Right cardiac atrium (tissue), 5 donors: ENCODE data around the gene SPRYD4. TPM values are rescaled to one million over a fixed set of nuclear protein-coding genes. Genes with fewer than 3 reads are reported as not detected.
A peak's percentile ranks its signal among the peaks of the same experiment; 100 is the strongest.
"Not testable (repeated sequence)": the region's sequence is repeated elsewhere in the genome, so short reads cannot be mapped to it uniquely, and the experiment has no call there.

ENCODE experiments used
- ATAC-seq, 2 donors: fragments of 200-7000 bp; cut with Tn5 transposase; one replicate each; pipeline versions ENCODE4 v1.8.0 to v1.9.1; 2020; ENCODE audit warnings: moderate library complexity in 2 of 2, mild to moderate bottlenecking in 1 of 2
- DNase-seq, 3 donors: peaks; one replicate each; pipeline ENCODE4 v3.0.0-alpha.2; 2020
- H3K27ac ChIP-seq: one replicate; pipeline ENCODE4 v1.5.1; 2013; ENCODE audit warnings: mild to moderate bottlenecking, low read length, control low read depth, moderate library complexity
- H3K27me3 ChIP-seq: one replicate; pipeline ENCODE4 v1.6.1; 2013; ENCODE audit not compliant: control insufficient read depth, insufficient read depth
- H3K4me1 ChIP-seq: one replicate; pipeline ENCODE4 v1.6.1; 2013; ENCODE audit warnings: low read length; ENCODE audit not compliant: control insufficient read depth, insufficient read depth
- H3K4me3 ChIP-seq: one replicate; pipeline ENCODE4 v1.5.1; 2013; ENCODE audit warnings: low read length, control low read depth
- H3K9me3 ChIP-seq: one replicate; pipeline ENCODE4 v1.6.1; 2013; ENCODE audit warnings: low read length; ENCODE audit not compliant: control insufficient read depth
- WGBS: extraction: QIAGEN DNeasy Blood & Tissue Kit; methylation state at CpG from one replicate; pipeline ENCODE4 v1.1.7; 2013; 5-methylcytosine and 5-hydroxymethylcytosine counted together
- intact Hi-C, 4 donors: fragments of 100-400 bp; cut with DNase I; formaldehyde crosslinking; loops; one replicate each; pipeline versions ENCODE4 v1.11.0 to v1.14.0; 2022 to 2023
- polyA plus RNA-seq: library from polyadenylated mRNA; stranded (reverse); fragments of 200-250 nt; gene quantifications from one replicate; pipeline ENCODE4 v1.2.3, GENCODE V29; 2013
- total RNA-seq, 4 donors: library from RNA; stranded (reverse); fragmentation: NEBNext Ultra II Directional; extraction: Animal tissue kit (Norgen Biotek cat#: 25700); gene quantifications; one replicate each; pipeline ENCODE4 v1.2.1, GENCODE V29; 2021
- donor health status: healthy with polysubstance abuse.
- donor health status: DM: no; HTN: yes; CAD: no.
- donor health status: DM: no; HTN: no; CAD: no.
- donor health status: DM: no; HTN: yes; CAD: no; lungs with severe emphysema.
- donor health status: DM: yes; HTN: yes; CAD: no.

SPRYD4 gene
- total and polyA plus RNA-seq, 5 donors, result 2.6 to 3.3 (median 2.8) TPM

DNA sequence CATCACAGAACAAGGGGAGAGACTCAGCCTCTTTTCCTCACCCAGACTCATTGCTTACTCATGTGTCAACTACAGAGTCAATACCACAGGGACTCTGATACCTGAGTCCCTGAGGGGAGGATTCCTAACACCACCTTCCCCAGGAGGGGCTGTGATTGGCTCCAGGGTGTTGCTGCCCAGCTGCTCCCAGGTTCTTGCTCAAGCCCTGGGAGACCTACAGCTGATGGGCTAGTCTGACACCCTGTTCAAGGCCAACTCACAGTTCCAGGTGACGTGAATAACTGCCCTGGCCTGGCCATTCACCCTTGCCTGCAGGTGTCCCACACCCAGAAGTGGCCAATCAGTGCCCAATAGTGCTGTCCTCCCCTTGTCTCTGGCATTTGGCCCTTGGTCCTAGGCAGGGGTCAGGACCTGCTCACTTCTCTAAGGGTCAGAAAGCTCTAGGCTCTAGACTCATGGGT lies 8.6 kb downstream of the SPRYD4 start:
- H3K4me1 ChIP-seq, result no peaks in the 10 kb centered on the region
- no peaks in the 10 kb centered on the region for H3K27me3 ChIP-seq
- whole genome bisulfite sequencing, result 97% methylated on average over 1 of the region's 1 CpG
- no peak overlapping the region for H3K27ac ChIP-seq
- no peak overlapping the region for H3K4me3 ChIP-seq
- H3K9me3 ChIP-seq, result no peaks in the 10 kb centered on the region
- intact Hi-C loops, result no loop called here
- DNase-seq (no peak), ATAC-seq (peak; percentile 7 to 38)

GRCh38 chr12:56477521-56478225 lies 9.3 kb downstream of the SPRYD4 start:
- Histone ChIP-seq H3K27ac (no peak overlapping the region), H3K27me3 (no peaks in the 10 kb centered on the region), H3K9me3 (no peaks in the 10 kb centered on the region), H3K4me1 (no peaks in the 10 kb centered on the region), H3K4me3 (no peak overlapping the region)
- ATAC-seq (no peak), DNase-seq (no peak)
- WGBS, result 90% methylated on average over 6 of the region's 6 CpGs
- intact Hi-C loops, result no loop called here

- H3K4me1 ChIP-seq, result no peaks in the 10 kb centered on the region
- H3K27ac ChIP-seq, result no peak overlapping the region
- ATAC-seq (no peak), DNase-seq (no peak)
- no peak overlapping the region for H3K4me3 ChIP-seq
- WGBS, result 91% methylated on average over 7 of the region's 7 CpGs
- H3K9me3 ChIP-seq, result no peaks in the 10 kb centered on the region
- no peaks in the 10 kb centered on the region for H3K27me3 ChIP-seq
- intact Hi-C loops, result no loop called here
Measured at GRCh38 chr12:56479625-56480024, 11.2 kb downstream of the SPRYD4 start.

DNA sequence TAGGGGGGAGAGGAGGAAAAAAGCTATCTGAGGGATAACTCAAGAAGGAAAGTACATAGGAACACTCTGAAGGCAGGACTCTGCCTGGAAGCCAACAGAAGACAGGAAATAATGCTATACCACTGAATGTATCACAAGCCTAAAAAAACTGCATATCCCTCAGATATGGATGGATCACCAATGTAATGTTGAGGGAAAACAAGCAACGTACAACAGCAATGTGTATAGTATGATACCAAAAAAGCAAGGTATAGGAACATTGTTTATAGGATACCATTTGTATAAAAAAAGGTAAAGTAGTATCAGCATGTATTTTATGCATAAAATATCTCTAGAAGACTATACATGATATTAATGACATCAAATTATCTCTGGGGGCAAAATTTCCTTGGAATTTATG lies 16.2 kb downstream of the SPRYD4 start:
- H3K27me3 ChIP-seq, result no peaks in the 10 kb centered on the region
- intact Hi-C loops, result no loop called here
- no peaks in the 10 kb centered on the region for H3K4me1 ChIP-seq
- 90% methylated on average over 1 of the region's 1 CpG for WGBS
- DNase-seq (no peak), ATAC-seq (no peak)
- H3K4me3 ChIP-seq, result no peak overlapping the region
- H3K27ac ChIP-seq, result no peak overlapping the region
- no peaks in the 10 kb centered on the region for H3K9me3 ChIP-seq

DNA sequence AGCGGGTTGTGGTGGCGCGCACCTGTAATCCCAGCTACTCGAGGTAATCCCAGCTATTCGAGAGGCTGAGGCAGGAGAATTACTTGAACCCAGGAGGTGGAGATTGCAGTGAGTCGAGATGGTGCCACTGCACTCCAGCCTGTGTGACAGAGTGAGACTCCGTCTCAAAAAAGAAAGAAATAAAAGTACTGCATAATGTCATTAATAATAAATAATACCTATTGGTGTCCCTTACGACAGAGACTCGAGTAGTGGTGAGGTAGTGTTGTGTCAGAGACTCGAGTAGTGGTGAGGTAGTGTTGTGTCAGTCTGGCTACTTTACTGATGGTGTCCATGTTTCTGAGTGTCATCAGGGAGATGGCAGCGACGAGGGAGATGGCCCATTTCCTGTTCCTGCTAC lies 18.3 kb downstream of the SPRYD4 start:
- DNase-seq (no peak), ATAC-seq (no peak)
- H3K27me3 ChIP-seq, result no peaks in the 10 kb centered on the region
- H3K4me1 ChIP-seq, result no peaks in the 10 kb centered on the region
- no peak overlapping the region for H3K27ac ChIP-seq
- WGBS, result 83% methylated on average over 12 of the region's 12 CpGs
- intact Hi-C loops, result no loop called here
- no peaks in the 10 kb centered on the region for H3K9me3 ChIP-seq
- no peak overlapping the region for H3K4me3 ChIP-seq

DNA sequence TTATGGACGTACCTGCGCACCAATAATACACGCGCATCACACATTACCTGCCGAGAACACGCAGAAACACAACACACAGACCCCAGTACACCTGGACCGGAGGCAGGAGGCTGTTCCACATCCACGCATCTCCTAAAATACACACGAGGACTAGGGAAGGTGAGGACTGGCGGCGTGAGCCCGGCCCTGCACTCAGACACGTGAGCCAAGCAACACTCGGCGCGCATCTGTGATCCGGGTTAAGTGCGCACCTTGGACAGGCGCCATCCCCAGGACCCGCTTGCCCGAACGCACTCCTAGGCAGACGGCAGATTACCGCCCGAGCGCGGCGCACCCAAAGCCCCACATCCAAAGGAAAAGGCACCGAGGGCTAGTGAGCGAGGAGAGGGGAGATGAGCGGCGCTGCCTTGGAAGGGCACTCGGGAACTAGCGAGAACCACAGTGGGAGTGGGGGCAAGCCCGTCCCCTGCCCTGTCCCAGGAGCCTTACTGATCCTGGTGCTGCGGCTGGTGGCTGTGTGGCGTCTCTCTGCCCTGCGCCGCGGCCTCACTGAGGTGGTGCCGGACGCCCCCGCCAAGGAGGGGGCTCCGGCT lies 19.2 kb downstream of the SPRYD4 start:
- intact Hi-C loops, result no loop called here
- peak overlapping the region; percentile 64 for H3K4me3 ChIP-seq
- 6% methylated on average over 44 of the region's 44 CpGs for WGBS
- no peaks in the 10 kb centered on the region for H3K4me1 ChIP-seq
- DNase-seq (peak; percentile 33 to 78 (median 73)), ATAC-seq (peak; percentile 54 to 62)
- H3K27me3 ChIP-seq, result no peaks in the 10 kb centered on the region
- no peak overlapping the region for H3K27ac ChIP-seq
- H3K9me3 ChIP-seq, result no peaks in the 10 kb centered on the region

DNA sequence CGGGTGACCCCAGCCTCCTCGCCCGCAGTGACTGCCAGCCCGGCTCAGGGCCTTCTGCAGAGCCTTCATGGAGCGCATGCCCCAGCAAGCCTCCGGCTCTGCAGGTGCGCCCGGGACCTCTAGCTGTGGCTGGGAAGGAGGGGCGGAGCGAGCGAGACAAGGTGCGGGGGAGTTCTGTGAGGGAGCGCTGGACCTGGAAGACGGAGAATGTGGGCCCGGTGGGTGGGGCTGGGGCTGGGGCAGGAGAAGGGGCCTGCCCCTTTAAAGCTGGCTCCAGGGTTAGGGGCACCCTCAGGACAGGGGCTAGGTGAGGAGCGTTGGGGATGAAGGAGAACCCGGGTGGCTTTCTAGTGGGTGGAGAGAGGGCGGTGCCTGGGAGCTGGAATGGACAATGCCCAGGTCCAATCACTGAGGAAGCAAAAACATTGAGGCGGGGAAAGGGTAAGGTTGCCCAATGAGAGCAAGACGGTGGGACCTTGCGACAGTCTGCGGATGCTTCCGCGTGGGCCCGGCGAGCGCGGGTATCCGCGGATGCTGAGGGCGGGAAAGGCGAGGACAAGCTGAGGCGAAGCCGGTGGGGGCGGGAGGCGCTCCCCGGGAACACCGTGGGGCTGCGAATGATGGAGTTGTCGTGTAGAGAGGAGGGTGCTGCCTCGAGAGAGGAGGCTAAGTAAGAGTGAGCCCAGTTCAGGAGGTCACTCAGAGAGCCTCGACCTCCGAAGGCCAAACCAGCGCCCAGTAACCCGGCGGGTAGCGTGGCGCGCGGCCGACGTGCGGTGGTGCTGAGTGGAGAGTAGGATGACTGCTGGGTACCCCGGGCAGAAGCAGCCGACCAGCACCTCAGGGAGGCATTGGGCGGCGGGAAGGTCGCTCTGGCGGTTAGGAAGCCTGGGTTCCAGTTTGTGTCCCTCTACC lies 19.9 kb downstream of the SPRYD4 start, which contains the start of gene GLS2:
TSS of gene GLS2 (minus strand) at position 121 of the 915 bp plus-strand sequence. CDS start at position 78, 43 bp downstream.
- Histone ChIP-seq H3K27ac (no peak within 1 kb of the TSS), H3K4me3 (peak within 1 kb of the TSS; percentile 64), H3K4me1 (no peaks in the 10 kb centered on the region), H3K9me3 (no peaks in the 10 kb centered on the region), H3K27me3 (no peaks in the 10 kb centered on the region)
- DNase-seq (peak; percentile 76 to 90 (median 89)), ATAC-seq (peak; percentile 98 to 99)
- WGBS, result 18% methylated on average over 59 of the region's 59 CpGs
- intact Hi-C loops, result no loop called here

DNA sequence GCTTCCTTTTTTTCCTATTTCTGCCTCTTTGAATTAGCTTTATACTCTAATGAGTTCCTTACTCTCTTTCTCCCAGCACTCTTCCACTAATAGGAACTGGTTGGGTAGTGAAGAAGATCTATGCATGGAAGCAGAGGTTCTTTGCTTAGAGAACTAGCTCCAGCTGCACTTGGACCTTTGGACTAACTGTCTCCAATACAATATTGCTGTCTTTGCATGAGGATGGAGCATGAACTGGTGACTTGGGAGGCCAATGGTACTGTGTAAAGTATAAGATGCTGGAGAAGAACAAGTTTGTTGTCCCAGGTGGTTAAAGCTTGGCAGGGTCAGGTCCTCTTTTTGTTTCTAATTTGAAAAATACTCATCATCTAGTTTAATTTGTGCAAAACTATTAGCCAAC lies 22.0 kb downstream of the SPRYD4 start:
- Histone ChIP-seq H3K27ac (no peak overlapping the region), H3K9me3 (no peaks in the 10 kb centered on the region), H3K4me1 (no peaks in the 10 kb centered on the region), H3K4me3 (no peak overlapping the region), H3K27me3 (no peaks in the 10 kb centered on the region)
- no peak for ATAC-seq
- intact Hi-C loops, result no loop called here
- no peak for DNase-seq

DNA sequence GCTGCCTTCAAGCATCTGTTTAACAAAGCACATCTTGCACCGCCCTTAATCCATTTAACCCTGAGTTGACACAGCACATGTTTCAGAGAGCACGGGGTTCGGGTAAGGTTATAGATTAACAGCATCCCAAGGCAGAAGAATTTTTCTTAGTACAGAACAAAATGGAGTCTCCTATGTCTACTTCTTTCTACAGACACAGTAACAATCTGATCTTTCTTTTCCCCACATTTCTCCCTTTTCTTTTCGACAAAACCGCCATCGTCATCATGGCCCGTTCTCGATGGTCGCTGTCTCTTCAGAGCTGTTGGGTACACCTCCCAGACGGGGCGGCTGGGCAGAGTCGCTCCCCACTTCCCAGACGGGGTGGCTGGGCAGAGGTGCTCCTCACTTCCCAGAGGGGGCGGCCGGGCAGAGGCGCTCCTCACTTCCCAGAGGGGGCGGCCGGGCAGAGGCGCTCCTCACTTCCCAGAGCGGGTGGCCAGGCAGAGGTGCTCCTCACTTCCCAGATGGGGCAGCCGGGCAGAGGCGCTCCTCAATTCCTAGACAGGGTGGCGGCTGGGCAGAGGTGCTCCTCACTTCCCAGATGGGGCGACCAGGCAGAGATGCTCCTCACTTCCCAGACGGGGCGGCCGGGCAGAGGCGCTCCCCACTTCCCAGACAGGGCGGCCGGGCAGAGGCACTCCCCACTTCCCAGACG lies 25.2 kb downstream of the SPRYD4 start:
- H3K9me3 ChIP-seq, H3K4me1 ChIP-seq, intact Hi-C loops, H3K27ac ChIP-seq, ATAC-seq, H3K27me3 ChIP-seq, DNase-seq, H3K4me3 ChIP-seq: not testable (repeated sequence)
- WGBS, result 90% methylated on average over 31 of the region's 31 CpGs

DNA sequence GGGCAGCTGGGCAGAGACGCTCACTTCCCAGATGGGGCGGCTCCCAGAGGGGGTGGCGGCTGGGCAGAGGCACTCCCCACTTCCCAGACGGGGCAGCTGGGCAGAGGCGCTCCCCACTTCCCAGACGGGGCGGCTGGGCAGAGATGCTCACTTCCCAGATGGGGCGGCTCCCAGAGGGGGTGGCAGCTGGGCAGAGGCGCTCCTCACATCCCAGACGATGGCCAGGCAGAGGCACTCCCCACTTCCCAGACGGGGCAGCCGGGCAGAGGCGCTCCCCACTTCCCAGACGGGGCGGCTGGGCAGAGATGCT lies 25.7 kb downstream of the SPRYD4 start:
- DNase-seq, H3K9me3 ChIP-seq, ATAC-seq, H3K4me3 ChIP-seq, H3K27me3 ChIP-seq, H3K4me1 ChIP-seq, H3K27ac ChIP-seq, intact Hi-C loops: not testable (repeated sequence)
- WGBS, result 96% methylated on average over 15 of the region's 15 CpGs
